CD4-positive, CD25-positive, alpha-beta regulatory T cell (primary cell): Measurements from ENCODE around the gene LCE2B. TPM values are rescaled to one million over a fixed set of nuclear protein-coding genes. Genes with fewer than 3 reads are reported as not detected.
"Not testable (repeated sequence)": the region's sequence is repeated elsewhere in the genome, so short reads cannot be mapped to it uniquely, and the experiment has no call there.

Source experiments
- ATAC-seq, 2 donors: fragments of 150-1000 bp; cut with Tn5 transposase; one replicate each; pipeline ENCODE4 v1.10.0; 2021; ENCODE audit warnings: low read depth in 2 of 2, moderate number of reproducible peaks in 2 of 2, moderate library complexity in 1 of 2
- DNase-seq, 3 donors: peaks; one replicate each; pipeline versions ENCODE4 v3.0.0 to v3.0.0-alpha.2; 2012 to 2022; ENCODE audit warnings: mixed read lengths in 1 of 3
- H3K27ac ChIP-seq: one replicate; pipeline ENCODE4 v1.7.0; 2013; ENCODE audit warnings: mild to moderate bottlenecking, low read length; ENCODE audit not compliant: insufficient read depth, poor library complexity, severe bottlenecking
- H3K27me3 ChIP-seq: one replicate; pipeline ENCODE4 v1.7.0; 2013; ENCODE audit warnings: low read length; ENCODE audit not compliant: control insufficient read depth, insufficient read depth
- H3K36me3 ChIP-seq: one replicate; pipeline ENCODE4 v1.7.0; 2013; ENCODE audit warnings: mild to moderate bottlenecking, low read length, moderate library complexity; ENCODE audit not compliant: control insufficient read depth, insufficient read depth
- H3K4me1 ChIP-seq: 2 replicates; pipeline ENCODE4 v1.7.0; 2013; ENCODE audit warnings: mild to moderate bottlenecking, low read length; ENCODE audit not compliant: insufficient read depth, control insufficient read depth, poor library complexity, severe bottlenecking
- H3K4me3 ChIP-seq: one replicate; pipeline ENCODE4 v1.7.0; 2013; ENCODE audit warnings: low read depth, mild to moderate bottlenecking, low read length, moderate library complexity
- H3K9me3 ChIP-seq, 2 experiments: 1 replicate in 1 of 2; 2 replicates in 1 of 2; pipeline ENCODE4 v1.7.0; 2013; ENCODE audit warnings: low read length in 2 of 2, mild to moderate bottlenecking in 1 of 2, moderate library complexity in 1 of 2; ENCODE audit not compliant: control insufficient read depth in 2 of 2
- H3K27ac Mint-ChIP-seq, 3 donors: one replicate each; pipeline ENCODE4 v1.8.0; 2020 to 2022; ENCODE audit warnings: mild to moderate bottlenecking in 3 of 3, mixed read lengths in 3 of 3, moderate library complexity in 2 of 3
- H3K27me3 Mint-ChIP-seq: one replicate; pipeline ENCODE4 v1.8.0; 2022; ENCODE audit warnings: mild to moderate bottlenecking, mixed read lengths
- H3K36me3 Mint-ChIP-seq: one replicate; pipeline ENCODE4 v1.8.0; 2020; ENCODE audit warnings: mixed read lengths
- H3K4me1 Mint-ChIP-seq, 4 donors: one replicate each; pipeline ENCODE4 v1.8.0; 2020 to 2022; ENCODE audit warnings: mixed read lengths in 4 of 4, mild to moderate bottlenecking in 1 of 4
- H3K4me3 Mint-ChIP-seq, 4 donors: one replicate each; pipeline ENCODE4 v1.8.0; 2020 to 2022; ENCODE audit warnings: mild to moderate bottlenecking in 4 of 4, mixed read lengths in 4 of 4, moderate library complexity in 3 of 4
- H3K9me3 Mint-ChIP-seq, 7 donors: one replicate each; pipeline ENCODE4 v1.8.0; 2020 to 2022; ENCODE audit warnings: mixed read lengths in 7 of 7, mild to moderate bottlenecking in 3 of 7, moderate library complexity in 2 of 7
- polyA plus RNA-seq, 4 donors: library from polyadenylated mRNA; unstranded; fragments of 300-500 nt; fragmentation: Illumina TruSeq; gene quantifications; one replicate each; pipeline ENCODE4 v1.2.3, GENCODE V29; 2021
- total RNA-seq: library from RNA; stranded (reverse); gene quantifications from one replicate; pipeline ENCODE4 v1.2.3, GENCODE V29; 2022

The LCE2B gene, protein sequence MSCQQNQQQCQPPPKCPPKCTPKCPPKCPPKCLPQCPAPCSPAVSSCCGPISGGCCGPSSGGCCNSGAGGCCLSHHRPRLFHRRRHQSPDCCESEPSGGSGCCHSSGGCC
- total RNA-seq: not detected
- polyA plus RNA-seq: not detected

DNA sequence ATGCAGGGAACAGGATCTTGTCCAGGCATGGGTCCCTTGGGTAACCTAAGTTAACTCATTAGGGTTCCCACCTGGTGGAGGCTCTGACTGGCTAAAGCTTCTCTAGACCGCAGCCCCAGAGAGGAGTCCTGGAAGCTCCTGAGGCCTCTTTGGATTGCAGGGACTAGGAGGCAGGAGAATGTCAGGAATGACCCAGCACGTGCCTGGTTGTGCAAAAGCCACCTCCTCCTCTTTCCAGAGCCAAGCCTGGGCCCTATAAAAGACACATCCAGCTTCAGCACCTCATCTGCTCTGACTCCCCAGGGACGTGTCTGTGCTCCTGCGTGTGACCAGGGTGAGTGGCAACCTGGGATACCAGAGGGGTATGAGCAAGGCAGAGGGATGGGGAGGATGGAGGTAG lies at the start of gene LCE2B:
Gene LCE2B (plus strand): TSS at position 301 of the 400 bp plus-strand sequence. CDS start 721 bp downstream, outside the sequence.
- H3K27me3 ChIP-seq, H3K27ac Mint-ChIP-seq, H3K4me3 ChIP-seq, H3K36me3 Mint-ChIP-seq, H3K4me1 Mint-ChIP-seq, H3K4me1 ChIP-seq, H3K4me3 Mint-ChIP-seq, H3K27ac ChIP-seq, H3K36me3 ChIP-seq, ATAC-seq, DNase-seq, H3K9me3 Mint-ChIP-seq, H3K9me3 ChIP-seq: not testable (repeated sequence)
- H3K27me3 Mint-ChIP-seq: peaks cover 11% of the 10 kb centered on the region

DNA sequence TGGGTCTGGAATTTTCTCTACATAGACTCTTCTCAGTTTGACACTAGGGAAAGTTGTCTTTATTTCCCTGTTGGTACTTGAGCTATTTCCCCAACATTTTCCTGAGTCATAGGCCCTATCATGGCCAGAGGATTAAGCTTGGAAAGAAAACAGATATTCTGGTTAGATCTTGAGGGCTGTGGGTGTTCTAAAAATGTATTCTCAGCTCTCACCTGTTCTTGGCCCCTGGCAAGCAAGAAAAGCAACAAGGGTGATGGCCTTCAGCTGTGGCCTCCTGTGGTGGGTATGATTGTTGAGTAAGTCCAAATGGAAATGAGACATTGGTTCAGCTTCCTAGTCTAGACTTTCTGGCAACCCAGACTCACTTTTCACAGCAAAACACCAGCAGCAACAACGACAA lies 45.6 kb upstream of the LCE2B start:
- Histone ChIP-seq H3K27me3 (no peaks in the 10 kb centered on the region), H3K36me3 (no peaks in the 10 kb centered on the region), H3K4me3 (no peak overlapping the region), H3K27ac (no peak overlapping the region), H3K9me3 (no peaks in the 10 kb centered on the region), H3K4me1 (no peaks in the 10 kb centered on the region)
- DNase-seq: no peak
- H3K4me3 Mint-ChIP-seq: no peak overlapping the region
- ATAC-seq: no peak
- H3K27ac Mint-ChIP-seq: no peak overlapping the region
- H3K4me1 Mint-ChIP-seq: no peaks in the 10 kb centered on the region
- H3K9me3 Mint-ChIP-seq: peaks cover 0 to 4% (median 2%) of the 10 kb centered on the region in 7 donors
- no peaks in the 10 kb centered on the region for H3K36me3 Mint-ChIP-seq
- peaks cover 15% of the 10 kb centered on the region for H3K27me3 Mint-ChIP-seq

DNA sequence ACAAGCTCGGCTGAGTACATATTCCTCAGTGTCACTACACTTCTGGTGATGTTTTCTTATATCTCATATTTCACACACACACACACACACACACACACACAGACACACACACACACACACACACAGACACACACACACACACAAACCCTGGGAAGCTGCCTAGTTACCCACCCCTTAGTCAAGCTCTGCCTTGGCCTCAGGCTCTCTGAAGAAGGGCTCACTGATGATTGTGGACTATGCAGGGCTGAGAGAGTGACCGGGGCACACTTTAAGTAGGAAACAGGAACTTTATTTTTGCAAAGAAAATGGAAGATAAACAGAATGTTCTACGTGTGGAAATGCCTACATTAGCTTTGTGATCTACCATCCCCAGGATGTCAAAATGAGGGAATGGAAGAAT lies 42.0 kb upstream of the LCE2B start:
- no peak for DNase-seq
- Mint-ChIP-seq H3K9me3 (peaks cover 0 to 3% (median 0%) of the 10 kb centered on the region in 7 donors), H3K27ac (no peak overlapping the region), H3K4me3 (no peak overlapping the region), H3K36me3 (no peaks in the 10 kb centered on the region), H3K27me3 (peaks cover 15% of the 10 kb centered on the region), H3K4me1 (no peaks in the 10 kb centered on the region)
- Histone ChIP-seq H3K4me1 (no peaks in the 10 kb centered on the region), H3K9me3 (no peaks in the 10 kb centered on the region), H3K36me3 (no peaks in the 10 kb centered on the region), H3K27ac (no peak overlapping the region), H3K27me3 (peaks cover 1% of the 10 kb centered on the region), H3K4me3 (no peak overlapping the region)
- no peak for ATAC-seq

DNA sequence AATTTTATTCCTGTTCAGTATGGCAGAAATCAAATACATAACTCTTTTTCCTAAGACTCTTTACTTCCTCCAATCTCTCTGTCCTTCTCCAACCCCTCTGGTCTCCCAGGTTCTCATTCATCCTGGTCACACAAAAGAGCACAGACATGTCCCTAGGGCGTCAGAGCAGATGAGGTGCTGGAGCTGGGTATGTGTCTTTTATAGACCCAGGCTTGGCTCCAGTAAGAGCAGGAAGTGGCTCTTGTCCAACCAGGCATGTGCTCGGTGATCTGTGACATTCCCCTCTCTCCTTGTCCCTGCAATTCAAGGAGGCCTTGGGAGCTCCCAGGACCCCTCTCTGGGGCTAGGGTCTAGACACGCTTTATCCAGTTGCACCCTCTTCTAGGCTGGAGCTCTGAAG lies 40.8 kb upstream of the LCE2B start:
- no peaks in the 10 kb centered on the region for H3K4me1 Mint-ChIP-seq
- no peak overlapping the region for H3K27ac Mint-ChIP-seq
- Histone ChIP-seq H3K9me3 (no peaks in the 10 kb centered on the region), H3K36me3 (no peaks in the 10 kb centered on the region), H3K27me3 (peaks cover 4% of the 10 kb centered on the region), H3K4me1 (no peaks in the 10 kb centered on the region), H3K27ac (no peak overlapping the region), H3K4me3 (no peak overlapping the region)
- H3K4me3 Mint-ChIP-seq: no peak overlapping the region
- H3K36me3 Mint-ChIP-seq: no peaks in the 10 kb centered on the region
- DNase-seq (no peak), ATAC-seq (no peak)
- H3K27me3 Mint-ChIP-seq: peaks cover 15% of the 10 kb centered on the region
- peaks cover 0 to 2% (median 0%) of the 10 kb centered on the region in 7 donors for H3K9me3 Mint-ChIP-seq

GRCh38 chr1:152646656-152647055 lies 39.3 kb upstream of the LCE2B start:
- no peak overlapping the region for H3K27ac Mint-ChIP-seq
- Histone ChIP-seq H3K36me3 (no peaks in the 10 kb centered on the region), H3K4me3 (no peak overlapping the region), H3K4me1 (no peaks in the 10 kb centered on the region), H3K27me3 (peaks cover 6% of the 10 kb centered on the region), H3K9me3 (no peaks in the 10 kb centered on the region), H3K27ac (no peak overlapping the region)
- DNase-seq (no peak), ATAC-seq (no peak)
- H3K9me3 Mint-ChIP-seq: peaks cover 0 to 2% (median 0%) of the 10 kb centered on the region in 7 donors
- H3K4me3 Mint-ChIP-seq: no peak overlapping the region
- no peaks in the 10 kb centered on the region for H3K4me1 Mint-ChIP-seq
- no peaks in the 10 kb centered on the region for H3K36me3 Mint-ChIP-seq
- peaks cover 21% of the 10 kb centered on the region for H3K27me3 Mint-ChIP-seq

DNA sequence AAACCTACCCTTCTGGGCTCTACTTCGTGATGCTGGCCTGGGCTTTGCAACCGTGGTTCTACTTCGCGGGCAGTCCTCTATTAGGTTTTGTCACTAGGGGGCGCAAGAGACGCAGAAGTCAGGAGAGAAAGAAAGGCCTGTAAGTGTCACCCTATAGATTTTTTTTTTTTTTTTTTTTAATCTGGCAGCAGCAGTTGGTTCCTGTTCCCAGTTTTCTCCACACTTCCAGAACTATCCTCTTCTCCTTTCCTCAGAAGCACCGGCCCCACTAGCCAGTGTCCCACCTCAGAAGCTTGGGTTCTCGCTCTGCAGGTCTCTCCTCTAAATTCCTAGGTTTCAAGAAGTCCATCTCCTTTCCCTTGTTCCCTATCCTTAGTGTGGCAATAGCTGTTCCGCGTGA lies 31.8 kb upstream of the LCE2B start:
- no peaks in the 10 kb centered on the region for H3K36me3 ChIP-seq
- H3K36me3 Mint-ChIP-seq: no peaks in the 10 kb centered on the region
- DNase-seq (peak in 2 of 3 donors; percentile 7 to 62), ATAC-seq (no peak)
- H3K4me3 Mint-ChIP-seq: no peak overlapping the region
- H3K27ac Mint-ChIP-seq: no peak overlapping the region
- H3K4me3 ChIP-seq: no peak overlapping the region
- peaks cover 29% of the 10 kb centered on the region for H3K27me3 Mint-ChIP-seq
- H3K9me3 Mint-ChIP-seq: no peaks in the 10 kb centered on the region
- peaks cover 0 to 7% (median 3%) of the 10 kb centered on the region in 4 donors for H3K4me1 Mint-ChIP-seq
- peaks cover 15% of the 10 kb centered on the region for H3K27me3 ChIP-seq
- no peaks in the 10 kb centered on the region for H3K9me3 ChIP-seq
- no peaks in the 10 kb centered on the region for H3K4me1 ChIP-seq
- no peak overlapping the region for H3K27ac ChIP-seq

- no peak for DNase-seq
- no peak overlapping the region for H3K4me3 Mint-ChIP-seq
- peaks cover 33% of the 10 kb centered on the region for H3K27me3 Mint-ChIP-seq
- Histone ChIP-seq H3K36me3 (no peaks in the 10 kb centered on the region), H3K27ac (no peak overlapping the region), H3K4me3 (no peak overlapping the region), H3K27me3 (peaks cover 12% of the 10 kb centered on the region), H3K9me3 (no peaks in the 10 kb centered on the region), H3K4me1 (no peaks in the 10 kb centered on the region)
- peaks cover 0 to 7% (median 3%) of the 10 kb centered on the region in 4 donors for H3K4me1 Mint-ChIP-seq
- H3K27ac Mint-ChIP-seq: no peak overlapping the region
- H3K36me3 Mint-ChIP-seq: no peaks in the 10 kb centered on the region
- H3K9me3 Mint-ChIP-seq: peaks cover 0 to 2% (median 0%) of the 10 kb centered on the region in 7 donors
- no peak for ATAC-seq
These were observed 29.5 kb upstream of the LCE2B start for GRCh38 chr1:152656459-152656858.

- H3K4me1 Mint-ChIP-seq: peaks cover 0 to 7% (median 3%) of the 10 kb centered on the region in 4 donors
- H3K9me3 Mint-ChIP-seq: peaks cover 0 to 2% (median 0%) of the 10 kb centered on the region in 7 donors
- H3K4me3 Mint-ChIP-seq: no peak overlapping the region
- H3K36me3 Mint-ChIP-seq: no peaks in the 10 kb centered on the region
- Histone ChIP-seq H3K4me3 (no peak overlapping the region), H3K4me1 (no peaks in the 10 kb centered on the region), H3K9me3 (no peaks in the 10 kb centered on the region), H3K27ac (no peak overlapping the region), H3K27me3 (peaks cover 10% of the 10 kb centered on the region), H3K36me3 (no peaks in the 10 kb centered on the region)
- peaks cover 35% of the 10 kb centered on the region for H3K27me3 Mint-ChIP-seq
- no peak overlapping the region for H3K27ac Mint-ChIP-seq
- DNase-seq (no peak), ATAC-seq (no peak)
These were observed 28.2 kb upstream of the LCE2B start for GRCh38 chr1:152657677-152658076.
